Calu3 (cell line): Measurements from ENCODE around the gene MORN5. TPM values are rescaled to one million over a fixed set of nuclear protein-coding genes. Genes with fewer than 3 reads are reported as not detected.

Experiments used
- BruUV-seq: library from RNA; stranded (reverse); fragments of 400-500 nt; replicated peaks from 2 replicates; lab custom pipeline; 2021; lab: Mats Ljungman, UMichigan
- CTCF ChIA-PET: fragments of 300-600 bp; sonication (Branson Sonifier 250); formaldehyde crosslinking; loops from one replicate; lab custom pipeline; 2022; ENCODE audit warnings: antibody characterized with exemption; lab: Charles Lee
- DNase-seq: peaks from one replicate; pipeline ENCODE4 v3.0.0; 2022
- H3K27ac Mint-ChIP-seq: one replicate; pipeline ENCODE4 v1.8.0; 2022; ENCODE audit warnings: mixed read lengths; ENCODE audit not compliant: unreplicated experiment
- H3K27me3 Mint-ChIP-seq: one replicate; pipeline ENCODE4 v1.8.0; 2022; ENCODE audit warnings: mixed read lengths; ENCODE audit not compliant: unreplicated experiment
- H3K36me3 Mint-ChIP-seq: one replicate; pipeline ENCODE4 v1.8.0; 2022; ENCODE audit warnings: mild to moderate bottlenecking, moderate library complexity, mixed read lengths; ENCODE audit not compliant: insufficient read depth, unreplicated experiment
- H3K4me1 Mint-ChIP-seq: one replicate; pipeline ENCODE4 v1.8.0; 2022; ENCODE audit warnings: mild to moderate bottlenecking, low read depth, mixed read lengths; ENCODE audit not compliant: unreplicated experiment
- H3K4me3 Mint-ChIP-seq: one replicate; pipeline ENCODE4 v1.8.0; 2022; ENCODE audit warnings: mild to moderate bottlenecking, low read depth, moderate library complexity, mixed read lengths; ENCODE audit not compliant: unreplicated experiment
- H3K9me3 Mint-ChIP-seq: one replicate; pipeline ENCODE4 v1.8.0; 2022; ENCODE audit warnings: low read depth, mixed read lengths; ENCODE audit not compliant: unreplicated experiment
- intact Hi-C: fragments of 100-400 bp; cut with micrococcal nuclease; formaldehyde crosslinking; loops from one replicate; pipeline ENCODE4 v1.10.0; 2022; ENCODE audit not compliant: unreplicated experiment
- total RNA-seq: library from RNA; stranded (reverse); gene quantifications from 2 replicates; pipeline ENCODE4 v1.2.3, GENCODE V29; 2022
- TF ChIP-seq, protein P1 (sequence below): fragments of 200-600 bp; IDR thresholded peaks from one replicate; pipeline ENCODE4 v1.8.0; 2022; ENCODE audit warnings: antibody characterized with exemption; ENCODE audit not compliant: unreplicated experiment

The MORN5 gene
- total RNA-seq, 1 experiment from 2014 or later, result not detected

DNA sequence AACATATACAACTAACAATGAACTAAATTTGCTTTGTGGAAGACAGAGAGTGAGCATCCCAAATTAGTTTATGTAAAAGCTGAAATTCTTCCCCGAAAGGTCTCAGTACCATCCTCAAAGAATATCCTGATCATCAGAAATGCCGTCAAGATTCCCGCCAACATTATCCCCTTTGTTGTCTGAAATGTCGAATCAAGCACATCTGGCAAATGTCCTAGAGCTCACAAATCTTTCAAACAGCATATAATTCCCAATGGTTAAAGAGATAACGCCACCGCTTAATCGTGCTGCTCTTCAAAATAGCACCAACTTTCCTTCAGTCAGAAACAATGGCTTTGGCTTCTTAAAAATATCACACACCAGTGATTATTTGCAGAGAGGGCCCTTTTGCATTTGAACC is 23.8 kb downstream of the MORN5 start:
- no peak for DNase-seq
- intact Hi-C loops, result no loop called here
- no peaks in the 10 kb centered on the region for H3K4me1 Mint-ChIP-seq
- no peaks in the 10 kb centered on the region for H3K36me3 Mint-ChIP-seq
- H3K27me3 Mint-ChIP-seq, result peaks cover 35% of the 10 kb centered on the region
- no peak overlapping the region for H3K27ac Mint-ChIP-seq
- BruUV-seq, result no TSS peak
- CTCF ChIA-PET, result no interaction called here
- no peaks in the 10 kb centered on the region for H3K9me3 Mint-ChIP-seq
- no peak overlapping the region for H3K4me3 Mint-ChIP-seq
- TF ChIP-seq, protein P1, sequence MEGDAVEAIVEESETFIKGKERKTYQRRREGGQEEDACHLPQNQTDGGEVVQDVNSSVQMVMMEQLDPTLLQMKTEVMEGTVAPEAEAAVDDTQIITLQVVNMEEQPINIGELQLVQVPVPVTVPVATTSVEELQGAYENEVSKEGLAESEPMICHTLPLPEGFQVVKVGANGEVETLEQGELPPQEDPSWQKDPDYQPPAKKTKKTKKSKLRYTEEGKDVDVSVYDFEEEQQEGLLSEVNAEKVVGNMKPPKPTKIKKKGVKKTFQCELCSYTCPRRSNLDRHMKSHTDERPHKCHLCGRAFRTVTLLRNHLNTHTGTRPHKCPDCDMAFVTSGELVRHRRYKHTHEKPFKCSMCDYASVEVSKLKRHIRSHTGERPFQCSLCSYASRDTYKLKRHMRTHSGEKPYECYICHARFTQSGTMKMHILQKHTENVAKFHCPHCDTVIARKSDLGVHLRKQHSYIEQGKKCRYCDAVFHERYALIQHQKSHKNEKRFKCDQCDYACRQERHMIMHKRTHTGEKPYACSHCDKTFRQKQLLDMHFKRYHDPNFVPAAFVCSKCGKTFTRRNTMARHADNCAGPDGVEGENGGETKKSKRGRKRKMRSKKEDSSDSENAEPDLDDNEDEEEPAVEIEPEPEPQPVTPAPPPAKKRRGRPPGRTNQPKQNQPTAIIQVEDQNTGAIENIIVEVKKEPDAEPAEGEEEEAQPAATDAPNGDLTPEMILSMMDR, result no peak

DNA sequence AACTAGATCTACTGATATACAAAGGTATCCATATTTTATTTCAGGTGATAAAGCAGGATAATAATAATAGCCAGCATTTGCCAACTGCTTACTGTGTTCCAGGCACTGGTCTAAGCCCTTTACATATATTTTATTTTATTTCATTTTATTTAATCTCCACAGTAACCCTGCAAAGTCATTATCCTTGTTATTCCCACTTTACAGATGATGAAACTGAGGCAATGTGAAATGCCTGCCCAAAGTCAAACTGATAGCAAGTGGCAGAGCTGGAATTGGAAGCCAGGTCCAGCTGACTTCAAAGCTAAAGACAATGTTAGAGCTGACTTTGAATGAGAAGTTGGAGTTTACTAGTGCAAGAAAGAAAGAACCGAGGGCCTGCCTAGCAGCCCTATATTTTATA is 24.8 kb downstream of the MORN5 start:
- no TSS peak for BruUV-seq
- H3K36me3 Mint-ChIP-seq, result no peaks in the 10 kb centered on the region
- intact Hi-C loops, result no loop called here
- H3K27me3 Mint-ChIP-seq, result peaks cover 35% of the 10 kb centered on the region
- H3K4me1 Mint-ChIP-seq, result no peaks in the 10 kb centered on the region
- TF ChIP-seq, protein P1, result no peak
- DNase-seq, result no peak
- CTCF ChIA-PET, result no interaction called here
- no peaks in the 10 kb centered on the region for H3K9me3 Mint-ChIP-seq
- H3K4me3 Mint-ChIP-seq, result no peak overlapping the region
- H3K27ac Mint-ChIP-seq, result no peak overlapping the region

DNA sequence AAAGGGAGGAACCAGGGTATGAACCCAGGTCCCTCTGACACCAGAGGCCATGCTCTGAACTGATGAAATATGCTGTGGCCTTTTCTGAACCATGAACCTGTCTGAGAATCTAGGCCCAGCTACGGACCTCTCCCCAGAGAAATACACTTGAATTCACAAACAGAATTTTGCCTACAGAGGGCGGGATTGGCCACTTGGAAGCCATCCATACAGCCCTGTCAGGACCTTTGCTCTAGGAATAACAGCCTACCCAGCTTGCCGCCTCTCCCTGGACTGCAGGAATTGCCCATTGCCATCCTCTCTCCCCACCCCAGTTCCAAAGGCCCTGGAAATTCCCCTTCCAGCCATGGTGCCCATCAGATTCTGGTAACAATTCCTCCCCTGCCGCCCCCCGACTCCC is 26.6 kb downstream of the MORN5 start:
- peaks cover 35% of the 10 kb centered on the region for H3K27me3 Mint-ChIP-seq
- CTCF ChIA-PET, result no interaction called here
- intact Hi-C loops, result no loop called here
- TF ChIP-seq, protein P1, result no peak
- no peak for DNase-seq
- no peak overlapping the region for H3K4me3 Mint-ChIP-seq
- H3K36me3 Mint-ChIP-seq, result no peaks in the 10 kb centered on the region
- no peaks in the 10 kb centered on the region for H3K9me3 Mint-ChIP-seq
- no peak overlapping the region for H3K27ac Mint-ChIP-seq
- H3K4me1 Mint-ChIP-seq, result no peaks in the 10 kb centered on the region
- BruUV-seq, result no TSS peak

DNA sequence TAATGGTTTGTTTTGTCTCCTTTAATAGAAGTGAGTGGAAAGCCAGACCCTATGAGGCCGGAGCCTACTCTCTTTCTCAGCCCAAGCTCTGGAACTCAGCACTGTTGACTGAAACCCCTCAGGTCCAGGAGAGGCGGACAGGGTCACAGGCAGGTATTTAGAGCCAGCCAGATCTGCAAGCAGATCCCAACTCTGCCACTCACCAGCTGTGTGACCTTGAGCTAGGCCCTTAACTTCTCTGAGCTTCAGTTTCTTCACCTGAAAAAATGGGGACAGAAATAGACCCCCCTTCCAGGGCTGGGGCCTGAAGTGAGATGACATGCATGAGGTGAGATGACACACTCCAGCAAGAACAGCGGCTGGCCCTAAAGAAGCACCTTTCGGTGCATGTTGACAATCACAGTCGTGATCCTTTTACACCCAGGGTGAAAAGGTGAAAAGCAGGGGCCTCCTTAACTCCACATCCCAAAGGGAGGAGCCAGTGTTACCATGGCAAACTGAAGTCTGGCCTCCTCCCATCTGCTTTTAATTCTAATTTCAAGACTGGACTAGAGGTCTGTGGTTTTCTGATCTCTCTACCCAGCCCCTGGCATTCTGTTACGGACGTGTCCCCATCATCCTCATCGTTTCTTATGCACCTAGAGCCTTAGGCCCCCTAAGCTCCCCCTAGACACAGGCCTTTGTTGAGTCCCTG is 27.2 kb downstream of the MORN5 start:
- H3K9me3 Mint-ChIP-seq, result no peaks in the 10 kb centered on the region
- H3K27me3 Mint-ChIP-seq, result peaks cover 31% of the 10 kb centered on the region
- H3K27ac Mint-ChIP-seq, result no peak overlapping the region
- no peaks in the 10 kb centered on the region for H3K36me3 Mint-ChIP-seq
- intact Hi-C loops, result no loop called here
- BruUV-seq, result no TSS peak
- CTCF ChIA-PET, result no interaction called here
- no peak for DNase-seq
- H3K4me3 Mint-ChIP-seq, result no peak overlapping the region
- TF ChIP-seq, protein P1, result no peak
- no peaks in the 10 kb centered on the region for H3K4me1 Mint-ChIP-seq
